Muscle of leg (tissue), 11 donors: Measurements from ENCODE around the gene IFITM2. TPM values are rescaled to one million over a fixed set of nuclear protein-coding genes. Genes with fewer than 3 reads are reported as not detected.
"Not testable (repeated sequence)": the region's sequence is repeated elsewhere in the genome, so short reads cannot be mapped to it uniquely, and the experiment has no call there.

ENCODE experiments used
- DNase-seq: peaks from one replicate; pipeline ENCODE4 v3.0.0; 2013
- H3K27ac ChIP-seq: one replicate; pipeline ENCODE4 v1.5.1; 2013; ENCODE audit warnings: mild to moderate bottlenecking, low read length, control low read depth
- H3K27me3 ChIP-seq: one replicate; pipeline ENCODE4 v1.6.1; 2013; ENCODE audit warnings: low read length; ENCODE audit not compliant: control insufficient read depth, insufficient read depth
- H3K36me3 ChIP-seq: one replicate; pipeline ENCODE4 v1.6.1; 2013; ENCODE audit warnings: low read length; ENCODE audit not compliant: control insufficient read depth, insufficient read depth
- H3K4me1 ChIP-seq: one replicate; pipeline ENCODE4 v1.6.1; 2013; ENCODE audit warnings: low read length; ENCODE audit not compliant: control insufficient read depth, insufficient read depth
- H3K4me3 ChIP-seq: one replicate; pipeline ENCODE4 v1.5.1; 2013; ENCODE audit warnings: low read length, control low read depth
- H3K9me3 ChIP-seq: replicated peaks from 2 replicates; pipeline ENCODE4 v1.6.1; 2013; ENCODE audit warnings: low read depth, low read length; ENCODE audit not compliant: control insufficient read depth
- WGBS: methylation state at CpG from one replicate; pipeline ENCODE4 v1.1.5; 2013; ENCODE audit warnings: missing lambda C conversion rate; ENCODE audit not compliant: insufficient coverage; 5-methylcytosine and 5-hydroxymethylcytosine counted together
- polyA plus RNA-seq, 8 donors: library from polyadenylated mRNA; unstranded; fragments of 120-200 nt; gene quantifications; one replicate each; pipeline versions ENCODE4 v1.2.1 to v1.2.3, GENCODE V29; 2013; ENCODE audit warnings: inconsistent platforms in 1 of 8, low replicate concordance in 1 of 8; ENCODE audit not compliant: insufficient read length in 8 of 8, insufficient read depth in 1 of 8
- total RNA-seq: library from RNA; stranded (reverse); fragments of 120-200 nt; gene quantifications from one replicate; pipeline ENCODE4 v1.2.4, GENCODE V29; 2013

Gene IFITM2
- total and polyA plus RNA-seq, 9 donors, result 48.1 to 130 (median 83.2) TPM

GRCh38 chr11:309979-310572 is 2.5 kb downstream of the IFITM2 start:
- not testable (repeated sequence) for DNase-seq, H3K9me3 ChIP-seq, H3K27me3 ChIP-seq, H3K36me3 ChIP-seq
- H3K4me3 ChIP-seq, result peak overlapping the region; percentile 34
- WGBS, result 9% methylated on average over 2 of the region's 18 CpGs
- H3K4me1 ChIP-seq, result peaks cover 61% of the 10 kb centered on the region
- peak overlapping the region; percentile 78 for H3K27ac ChIP-seq

GRCh38 chr11:311013-311748 is 3.6 kb downstream of the IFITM2 start:
- DNase-seq, H3K27ac ChIP-seq, H3K36me3 ChIP-seq, H3K9me3 ChIP-seq: not testable (repeated sequence)
- H3K27me3 ChIP-seq, result peaks cover 18% of the 10 kb centered on the region
- H3K4me1 ChIP-seq, result peaks cover 63% of the 10 kb centered on the region
- peak overlapping the region; percentile 25 for H3K4me3 ChIP-seq
- WGBS, result no CpG with 5 or more reads among the region's 71 CpGs

GRCh38 chr11:312092-312816 is 4.6 kb downstream of the IFITM2 start:
- no peak for DNase-seq
- H3K4me1 ChIP-seq, result peaks cover 60% of the 10 kb centered on the region
- H3K4me3 ChIP-seq, result peak overlapping the region; percentile 15
- no CpG with 5 or more reads among the region's 14 CpGs for WGBS
- no peaks in the 10 kb centered on the region for H3K9me3 ChIP-seq
- peak overlapping the region; percentile 71 for H3K27ac ChIP-seq
- peaks cover 8% of the 10 kb centered on the region for H3K36me3 ChIP-seq
- H3K27me3 ChIP-seq, result peaks cover 26% of the 10 kb centered on the region

GRCh38 chr11:313304-313786 is 5.7 kb downstream of the IFITM2 start:
- 73% methylated on average over 4 of the region's 8 CpGs for WGBS
- Histone ChIP-seq H3K4me3 (peak overlapping the region; percentile 70), H3K36me3 (peaks cover 8% of the 10 kb centered on the region), H3K9me3 (no peaks in the 10 kb centered on the region), H3K4me1 (peaks cover 54% of the 10 kb centered on the region), H3K27ac (peak overlapping the region; percentile 96), H3K27me3 (peaks cover 30% of the 10 kb centered on the region)
- no peak for DNase-seq

GRCh38 chr11:313787-314553 is 6.4 kb downstream of the IFITM2 start, which contains the start of gene IFITM1:
IFITM1 (plus strand) TSS chr11:314040; CDS start chr11:314171, 131 bp downstream.
- WGBS, result 28% methylated on average over 9 of the region's 18 CpGs
- Histone ChIP-seq H3K4me1 (peaks cover 51% of the 10 kb centered on the region), H3K27me3 (peaks cover 30% of the 10 kb centered on the region), H3K9me3 (no peaks in the 10 kb centered on the region), H3K27ac (peak within 1 kb of the TSS; percentile 96), H3K36me3 (peaks cover 8% of the 10 kb centered on the region), H3K4me3 (peak within 1 kb of the TSS; percentile 70)
- DNase-seq, result peak; percentile 94

GRCh38 chr11:314554-314875 is 6.9 kb downstream of the IFITM2 start:
- peak overlapping the region; percentile 96 for H3K27ac ChIP-seq
- H3K4me1 ChIP-seq, result peaks cover 46% of the 10 kb centered on the region
- H3K4me3 ChIP-seq, result peak overlapping the region; percentile 70
- peaks cover 30% of the 10 kb centered on the region for H3K27me3 ChIP-seq
- WGBS, result no CpG with 5 or more reads among the region's 6 CpGs
- DNase-seq, H3K9me3 ChIP-seq, H3K36me3 ChIP-seq: not testable (repeated sequence)

GRCh38 chr11:315051-315481 is 7.5 kb downstream of the IFITM2 start:
- Histone ChIP-seq H3K27me3 (peaks cover 30% of the 10 kb centered on the region), H3K4me1 (peaks cover 41% of the 10 kb centered on the region), H3K27ac (peak overlapping the region; percentile 96), H3K9me3 (no peaks in the 10 kb centered on the region), H3K36me3 (peaks cover 8% of the 10 kb centered on the region), H3K4me3 (peak overlapping the region; percentile 70)
- no peak for DNase-seq
- 64% methylated on average over 5 of the region's 9 CpGs for WGBS

- Histone ChIP-seq H3K36me3 (peaks cover 8% of the 10 kb centered on the region), H3K4me1 (peaks cover 42% of the 10 kb centered on the region), H3K27me3 (peaks cover 30% of the 10 kb centered on the region), H3K9me3 (no peaks in the 10 kb centered on the region), H3K4me3 (peak overlapping the region; percentile 70), H3K27ac (peak overlapping the region; percentile 96)
- no peak for DNase-seq
- WGBS, result 20% methylated on average over 32 of the region's 32 CpGs
Measured at GRCh38 chr11:315516-315994, 7.9 kb downstream of the IFITM2 start.

GRCh38 chr11:316031-316701 is 8.6 kb downstream of the IFITM2 start:
- whole genome bisulfite sequencing, result 9% methylated on average over 57 of the region's 64 CpGs
- Histone ChIP-seq H3K9me3 (no peaks in the 10 kb centered on the region), H3K27ac (peak overlapping the region; percentile 69), H3K4me1 (peaks cover 48% of the 10 kb centered on the region), H3K36me3 (peaks cover 8% of the 10 kb centered on the region), H3K27me3 (peaks cover 30% of the 10 kb centered on the region), H3K4me3 (peak overlapping the region; percentile 70)
- no peak for DNase-seq
